Measurements from ENCODE around the gene LHX1. TPM values are rescaled to one million over a fixed set of nuclear protein-coding genes. Genes with fewer than 3 reads are reported as not detected.

LHX1 gene
- total RNA-seq, 1 experiment from 2014 or later, result not detected

Small RNA genes lying within 50 kb of the gene (small RNA-seq; reads per million reads assigned to genes)
- gene AC243773.2, result not detected

Other genes with a start within 250 kb of the LHX1 start
- 45.1 and 64.0 TPM in 2 replicates for gene AATF, start 11.5 kb downstream of the LHX1 start, total RNA-seq (2014; rRNA removed; shearing (Covaris generic); ENCODE audit: low replicate concordance)

Data from Karpas-422 (cell line).